HG03432 (cell line): Measurements from ENCODE around the gene STK32B.
"Not testable (repeated sequence)": the region's sequence is repeated elsewhere in the genome, so short reads cannot be mapped to it uniquely, and the experiment has no call there.

Source experiments
- ATAC-seq: cut with Tn5 transposase; IDR thresholded peaks from one replicate; pipeline ENCODE4 v1.9.1; 2021; ENCODE audit warnings: mild to moderate bottlenecking, moderate library complexity; ENCODE audit not compliant: unreplicated experiment

Gene STK32B

GRCh38 chr4:5200513-5200912 is 149.2 kb downstream of the STK32B start:
- no peak for ATAC-seq

GRCh38 chr4:5203309-5203992 is 152.2 kb downstream of the STK32B start:
- no peak for ATAC-seq

GRCh38 chr4:5203993-5204310 is 152.7 kb downstream of the STK32B start:
- ATAC-seq: no peak

GRCh38 chr4:5204781-5205180 is 153.5 kb downstream of the STK32B start:
- no peak for ATAC-seq

- ATAC-seq: no peak
These were observed 154.9 kb downstream of the STK32B start for GRCh38 chr4:5206016-5206790.

GRCh38 chr4:5209862-5210261 is 158.6 kb downstream of the STK32B start:
- no peak for ATAC-seq

GRCh38 chr4:5211282-5211839 is 160.1 kb downstream of the STK32B start:
- no peak for ATAC-seq

GRCh38 chr4:5212255-5213013 is 161.2 kb downstream of the STK32B start:
- ATAC-seq: no peak

- ATAC-seq: no peak
These were observed 161.9 kb downstream of the STK32B start for GRCh38 chr4:5213087-5213595.

- no peak for ATAC-seq
These were observed 164.0 kb downstream of the STK32B start for GRCh38 chr4:5215321-5215720.

- ATAC-seq: no peak
These were observed 166.1 kb downstream of the STK32B start for GRCh38 chr4:5217421-5217820.

GRCh38 chr4:5218376-5219069 is 167.2 kb downstream of the STK32B start:
- ATAC-seq: no peak

- ATAC-seq: no peak
These were observed 168.7 kb downstream of the STK32B start for GRCh38 chr4:5220028-5220427.

GRCh38 chr4:5222047-5222446 is 170.8 kb downstream of the STK32B start:
- ATAC-seq: no peak

GRCh38 chr4:5222951-5223350 is 171.7 kb downstream of the STK32B start:
- no peak for ATAC-seq

GRCh38 chr4:5224340-5224739 is 173.1 kb downstream of the STK32B start:
- ATAC-seq: no peak

- ATAC-seq: no peak
These were observed 181.3 kb downstream of the STK32B start for GRCh38 chr4:5232549-5232948.

GRCh38 chr4:5237086-5237660 is 185.9 kb downstream of the STK32B start:
- ATAC-seq: no peak

- ATAC-seq: no peak
These were observed 186.9 kb downstream of the STK32B start for GRCh38 chr4:5238173-5238572.

- ATAC-seq: not testable (repeated sequence)
These were observed 195.8 kb downstream of the STK32B start for GRCh38 chr4:5247061-5247460.
